Fibroblast of lung (primary cell): Measurements from ENCODE around the gene SORCS2. TPM values are rescaled to one million over a fixed set of nuclear protein-coding genes. Genes with fewer than 3 reads are reported as not detected.

Experiments used
- DNase-seq, 2 donors: peaks; one replicate each; pipeline versions ENCODE4 v3.0.0 to v3.0.0-alpha.2; 2010; ENCODE audit warnings: low read depth in 2 of 2
- H2AFZ ChIP-seq: 2 replicates; pipeline ENCODE4 v1.5.1; 2012; ENCODE audit warnings: low read length, control low read depth, inconsistent platforms
- H3K27ac ChIP-seq: 2 replicates; pipeline ENCODE4 v1.5.1; 2011; ENCODE audit warnings: low read length, control low read depth; ENCODE audit not compliant: insufficient read depth
- H3K27me3 ChIP-seq: 2 replicates; pipeline ENCODE4 v1.5.1; 2011; ENCODE audit warnings: mild to moderate bottlenecking, low read length; ENCODE audit not compliant: control insufficient read depth, insufficient read depth
- H3K36me3 ChIP-seq: 2 replicates; pipeline ENCODE4 v1.5.1; 2011; ENCODE audit warnings: low read length; ENCODE audit not compliant: control insufficient read depth, insufficient read depth
- H3K4me1 ChIP-seq: 2 replicates; pipeline ENCODE4 v1.5.1; 2011; ENCODE audit warnings: low read length; ENCODE audit not compliant: control insufficient read depth, insufficient read depth; ENCODE audit errors: extremely low read depth
- H3K4me2 ChIP-seq: 2 replicates; pipeline ENCODE4 v1.5.1; 2011; ENCODE audit warnings: low read length, control low read depth; ENCODE audit not compliant: insufficient read depth; ENCODE audit errors: extremely low read depth
- H3K4me3 ChIP-seq, 4 experiments: fragments of 200-600 bp in 1 of 4; sonication (generic) in 1 of 4; replicated peaks in 1 of 4; 2 replicates each; pipeline ENCODE4 v1.5.1; 2011 to 2016; ENCODE audit warnings: low read length in 4 of 4, low read depth in 3 of 4, mild to moderate bottlenecking in 3 of 4, control low read depth in 2 of 4, inconsistent platforms in 1 of 4, mixed read lengths in 1 of 4; ENCODE audit not compliant: insufficient read depth in 1 of 4; ENCODE audit errors: control extremely low read depth in 1 of 4
- H3K79me2 ChIP-seq: 2 replicates; pipeline ENCODE4 v1.5.1; 2012; ENCODE audit warnings: mild to moderate bottlenecking, low read length, inconsistent platforms; ENCODE audit not compliant: control insufficient read depth, insufficient read depth
- H3K9ac ChIP-seq: 2 replicates; pipeline ENCODE4 v1.5.1; 2011; ENCODE audit warnings: mild to moderate bottlenecking, low read length, control low read depth; ENCODE audit not compliant: insufficient read depth
- H3K9me3 ChIP-seq: 2 replicates; pipeline ENCODE4 v1.5.1; 2012; ENCODE audit warnings: low read depth, low read length; ENCODE audit not compliant: control insufficient read depth, insufficient read depth
- H4K20me1 ChIP-seq: 2 replicates; pipeline ENCODE4 v1.5.1; 2011; ENCODE audit warnings: low read length; ENCODE audit not compliant: control insufficient read depth, insufficient read depth; ENCODE audit errors: extremely low read depth
- EZH2 ChIP-seq: IDR thresholded peaks from 2 replicates; pipeline ENCODE4 v1.5.1; 2012; ENCODE audit warnings: low read length, control low read depth, mild to moderate bottlenecking; ENCODE audit errors: missing control alignments
- polyA plus RNA-seq, 2 donors: library from polyadenylated mRNA; depleted of rRNA in 1 of 2; stranded (reverse) in 1 of 2; unstranded in 1 of 2; fragments of >200 nt; gene quantifications; 2 replicates each; pipeline ENCODE4 v1.2.1, GENCODE V29; 2011 to 2012; ENCODE audit warnings: missing spikeins in 1 of 2
- total RNA-seq: library from RNA; depleted of rRNA; stranded (reverse); fragments of >200 nt; gene quantifications from 2 replicates; pipeline ENCODE4 v1.2.1, GENCODE V29; 2014
- TF ChIP-seq, protein P1 (sequence below), 2 donors: IDR thresholded peaks in 1 of 2; conservative IDR thresholded peaks in 1 of 2; 1 replicate in 1 of 2; 2 replicates in 1 of 2; pipeline ENCODE4 v1.5.1; 2011 to 2012; ENCODE audit warnings: low read length in 2 of 2, control low read depth in 1 of 2, inconsistent platforms in 1 of 2, low read depth in 1 of 2, mild to moderate bottlenecking in 1 of 2

SORCS2 gene
- total and polyA plus RNA-seq, 2 donors (not counting 1 experiment from before 2014, with no cell fraction given), result 0.17 to 0.41 TPM

DNA sequence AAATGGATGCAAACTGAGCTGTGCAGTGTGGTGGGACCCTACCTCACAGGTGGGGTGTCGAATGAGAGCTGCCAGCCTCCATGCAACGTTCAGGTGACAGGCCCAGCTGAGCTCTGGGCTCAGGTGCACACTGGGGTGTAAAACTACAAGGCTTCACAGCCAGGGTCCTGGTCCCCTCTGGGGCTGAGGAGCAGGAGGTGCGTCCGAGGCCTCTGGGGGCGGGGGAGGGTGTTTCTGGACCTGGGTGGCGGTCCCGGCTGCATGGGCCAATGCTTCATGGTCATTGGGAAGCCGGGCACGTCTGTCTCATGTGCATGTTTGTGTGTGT is 26.5 kb upstream of the SORCS2 start:
- H3K4me2 ChIP-seq, result no peak overlapping the region
- H4K20me1 ChIP-seq, result no peaks in the 10 kb centered on the region
- H3K79me2 ChIP-seq, result no peaks in the 10 kb centered on the region
- H3K36me3 ChIP-seq, result no peaks in the 10 kb centered on the region
- H3K4me1 ChIP-seq, result no peaks in the 10 kb centered on the region
- H3K9ac ChIP-seq, result no peak overlapping the region
- no peak overlapping the region for H3K4me3 ChIP-seq
- no peaks in the 10 kb centered on the region for H3K27me3 ChIP-seq
- H3K27ac ChIP-seq, result no peak overlapping the region
- H3K9me3 ChIP-seq, result no peaks in the 10 kb centered on the region
- H2AFZ ChIP-seq, result no peak overlapping the region
- TF ChIP-seq, protein P1, sequence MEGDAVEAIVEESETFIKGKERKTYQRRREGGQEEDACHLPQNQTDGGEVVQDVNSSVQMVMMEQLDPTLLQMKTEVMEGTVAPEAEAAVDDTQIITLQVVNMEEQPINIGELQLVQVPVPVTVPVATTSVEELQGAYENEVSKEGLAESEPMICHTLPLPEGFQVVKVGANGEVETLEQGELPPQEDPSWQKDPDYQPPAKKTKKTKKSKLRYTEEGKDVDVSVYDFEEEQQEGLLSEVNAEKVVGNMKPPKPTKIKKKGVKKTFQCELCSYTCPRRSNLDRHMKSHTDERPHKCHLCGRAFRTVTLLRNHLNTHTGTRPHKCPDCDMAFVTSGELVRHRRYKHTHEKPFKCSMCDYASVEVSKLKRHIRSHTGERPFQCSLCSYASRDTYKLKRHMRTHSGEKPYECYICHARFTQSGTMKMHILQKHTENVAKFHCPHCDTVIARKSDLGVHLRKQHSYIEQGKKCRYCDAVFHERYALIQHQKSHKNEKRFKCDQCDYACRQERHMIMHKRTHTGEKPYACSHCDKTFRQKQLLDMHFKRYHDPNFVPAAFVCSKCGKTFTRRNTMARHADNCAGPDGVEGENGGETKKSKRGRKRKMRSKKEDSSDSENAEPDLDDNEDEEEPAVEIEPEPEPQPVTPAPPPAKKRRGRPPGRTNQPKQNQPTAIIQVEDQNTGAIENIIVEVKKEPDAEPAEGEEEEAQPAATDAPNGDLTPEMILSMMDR (conservative IDR thresholded peaks at IDR 0.05 in 1 of 2, IDR thresholded peaks at IDR 0.05 in 1 of 2; ENCODE audit: low read depth in 1 of 2, low read length in 2 of 2), result no peak
- TF ChIP-seq EZH2, result no peak
- DNase-seq, result no peak

DNA sequence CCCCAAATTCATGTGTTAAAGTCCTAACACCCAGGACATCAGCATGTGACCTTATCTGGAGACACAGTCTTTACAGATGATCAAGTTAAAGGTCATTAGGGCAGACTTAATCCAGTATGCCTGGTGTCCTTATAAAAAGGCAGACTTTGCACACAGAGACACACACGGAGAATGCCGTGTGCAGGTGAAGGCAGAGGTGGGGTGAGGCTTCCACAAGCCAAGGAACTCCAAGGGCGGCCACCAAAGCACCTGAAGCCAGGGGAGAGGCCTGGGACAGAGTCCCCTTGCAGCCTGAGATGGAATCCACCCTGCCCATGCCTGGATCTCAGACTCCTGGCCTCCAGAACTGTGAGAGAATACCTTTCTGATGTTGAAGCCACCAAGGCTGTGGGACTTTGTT is 26.1 kb upstream of the SORCS2 start:
- H3K9me3 ChIP-seq, result no peaks in the 10 kb centered on the region
- no peak for TF ChIP-seq EZH2
- TF ChIP-seq, protein P1 (conservative IDR thresholded peaks at IDR 0.05 in 1 of 2, IDR thresholded peaks at IDR 0.05 in 1 of 2; ENCODE audit: low read depth in 1 of 2, low read length in 2 of 2), result no peak

DNA sequence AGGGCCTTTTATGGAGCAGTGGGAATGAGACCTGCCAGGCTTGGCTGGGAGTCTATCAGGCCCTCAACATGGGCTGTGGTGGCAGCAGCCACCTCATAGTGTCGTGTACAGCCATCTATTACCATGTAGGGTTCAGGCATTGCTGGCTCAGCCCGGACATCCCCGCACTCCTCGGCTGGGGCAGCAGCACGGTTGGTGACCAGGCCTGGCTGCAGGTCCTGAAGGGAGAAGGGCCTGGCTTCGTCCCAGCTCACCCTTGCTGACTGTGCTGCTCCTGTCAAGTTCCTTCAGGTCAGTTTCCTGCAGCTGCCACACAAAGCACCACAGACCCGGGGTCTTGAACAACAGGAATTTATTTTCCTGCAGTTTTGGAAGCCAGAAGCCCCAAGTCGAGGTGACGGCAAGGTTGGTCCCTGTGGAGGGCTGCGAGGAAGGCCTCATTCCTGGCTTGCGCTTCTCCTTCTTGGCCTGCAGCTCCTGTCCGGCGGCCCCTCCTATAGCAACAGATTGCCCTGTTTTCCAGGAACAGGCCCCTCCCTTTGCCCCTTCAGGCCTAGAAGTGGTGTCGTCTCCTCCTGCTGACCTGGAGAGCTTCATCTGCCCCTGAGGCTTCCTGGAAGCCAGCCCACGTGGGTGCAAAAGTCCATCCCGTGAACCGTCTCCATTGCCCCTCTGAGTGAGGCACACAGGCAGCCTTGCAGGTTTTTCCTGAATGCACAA is 25.2 kb upstream of the SORCS2 start:
- H3K36me3 ChIP-seq, result no peaks in the 10 kb centered on the region
- TF ChIP-seq EZH2, result no peak
- TF ChIP-seq, protein P1 (conservative IDR thresholded peaks at IDR 0.05 in 1 of 2, IDR thresholded peaks at IDR 0.05 in 1 of 2; ENCODE audit: low read depth in 1 of 2, low read length in 2 of 2), result no peak

More for the DNA sequence above, 26.1 kb upstream of the SORCS2 start:
- no peaks in the 10 kb centered on the region for H3K4me1 ChIP-seq
- H3K27ac ChIP-seq, result no peak overlapping the region
- no peaks in the 10 kb centered on the region for H3K36me3 ChIP-seq
- no peak overlapping the region for H2AFZ ChIP-seq
- H3K9ac ChIP-seq, result no peak overlapping the region
- H3K79me2 ChIP-seq, result no peaks in the 10 kb centered on the region
- no peak overlapping the region for H3K4me2 ChIP-seq
- no peaks in the 10 kb centered on the region for H3K27me3 ChIP-seq
- no peaks in the 10 kb centered on the region for H4K20me1 ChIP-seq
- H3K4me3 ChIP-seq, result no peak overlapping the region
- DNase-seq, result no peak

More for the DNA sequence above, 25.2 kb upstream of the SORCS2 start:
- Histone ChIP-seq H3K4me1 (no peaks in the 10 kb centered on the region), H3K79me2 (no peaks in the 10 kb centered on the region), H3K9ac (no peak overlapping the region), H2AFZ (no peak overlapping the region), H3K4me2 (no peak overlapping the region), H3K27me3 (no peaks in the 10 kb centered on the region), H3K4me3 (no peak overlapping the region), H4K20me1 (no peaks in the 10 kb centered on the region), H3K27ac (no peak overlapping the region), H3K9me3 (no peaks in the 10 kb centered on the region)
- no peak for DNase-seq
